ENCODE results near the gene SSTR5.

The SSTR5 gene

GRCh38 chr16:1101133-1101532 is 28.6 kb downstream of the SSTR5 start:
- in situ Hi-C loops (cut with MboI; ENCODE audit: low sequenced_read_pairs): no loop called here

GRCh38 chr16:1101573-1102332 is 29.2 kb downstream of the SSTR5 start:
- in situ Hi-C loops (cut with MboI; ENCODE audit: low sequenced_read_pairs): no loop called here

GRCh38 chr16:1102333-1102700 is 29.8 kb downstream of the SSTR5 start:
- in situ Hi-C loops (cut with MboI; ENCODE audit: low sequenced_read_pairs): no loop called here

GRCh38 chr16:1102921-1103635 is 30.5 kb downstream of the SSTR5 start:
- in situ Hi-C loops (cut with MboI; ENCODE audit: low sequenced_read_pairs): no loop called here

GRCh38 chr16:1103636-1103980 is 31.1 kb downstream of the SSTR5 start:
- in situ Hi-C loops (cut with MboI; ENCODE audit: low sequenced_read_pairs): no loop called here

- in situ Hi-C loops (cut with MboI; ENCODE audit: low sequenced_read_pairs): no loop called here
Observed at GRCh38 chr16:1105888-1106620, 33.5 kb downstream of the SSTR5 start.

- in situ Hi-C loops (cut with MboI; ENCODE audit: low sequenced_read_pairs): no loop called here
Observed at GRCh38 chr16:1106659-1107058, 34.1 kb downstream of the SSTR5 start.

GRCh38 chr16:1107141-1107540 is 34.6 kb downstream of the SSTR5 start:
- in situ Hi-C loops (cut with MboI; ENCODE audit: low sequenced_read_pairs): no loop called here

GRCh38 chr16:1107731-1108130 is 35.2 kb downstream of the SSTR5 start:
- in situ Hi-C loops (cut with MboI; ENCODE audit: low sequenced_read_pairs): no loop called here

GRCh38 chr16:1108299-1109252 is 36.0 kb downstream of the SSTR5 start:
- in situ Hi-C loops (cut with MboI; ENCODE audit: low sequenced_read_pairs): no loop called here

GRCh38 chr16:1109648-1110047 is 37.1 kb downstream of the SSTR5 start:
- in situ Hi-C loops (cut with MboI; ENCODE audit: low sequenced_read_pairs): no loop called here

GRCh38 chr16:1112506-1113184 is 40.1 kb downstream of the SSTR5 start:
- in situ Hi-C loops (cut with MboI; ENCODE audit: low sequenced_read_pairs): no loop called here

- in situ Hi-C loops (cut with MboI; ENCODE audit: low sequenced_read_pairs): no loop called here
Observed at GRCh38 chr16:1113489-1113888, 40.9 kb downstream of the SSTR5 start.

GRCh38 chr16:1113889-1114526 is 41.5 kb downstream of the SSTR5 start:
- in situ Hi-C loops (cut with MboI; ENCODE audit: low sequenced_read_pairs): no loop called here

- in situ Hi-C loops (cut with MboI; ENCODE audit: low sequenced_read_pairs): no loop called here
Observed at GRCh38 chr16:1116693-1117077, 44.1 kb downstream of the SSTR5 start.

GRCh38 chr16:1117176-1117900 is 44.8 kb downstream of the SSTR5 start:
- in situ Hi-C loops (cut with MboI; ENCODE audit: low sequenced_read_pairs): no loop called here

- in situ Hi-C loops (cut with MboI; ENCODE audit: low sequenced_read_pairs): no loop called here
Observed at GRCh38 chr16:1117926-1118325, 45.4 kb downstream of the SSTR5 start.

- in situ Hi-C loops (cut with MboI; ENCODE audit: low sequenced_read_pairs): no loop called here
Observed at GRCh38 chr16:1119129-1119528, 46.6 kb downstream of the SSTR5 start.
